ENCODE data around the gene CDC14B. TPM values are rescaled to one million over a fixed set of nuclear protein-coding genes. Genes with fewer than 3 reads are reported as not detected.

CDC14B gene
- total RNA-seq, 2 donors from 2014 or later, result 5.9 to 16.4 TPM

- Mint-ChIP-seq H3K4me1 (peaks cover 7% of the 10 kb centered on the region), H3K27ac (no peak overlapping the region), H3K4me3 (no peak overlapping the region), H3K27me3 (no peaks in the 10 kb centered on the region), H3K36me3 (ENCODE audit: low read depth) (peaks cover 6% of the 10 kb centered on the region)
- ATAC-seq, result no peak
- no peak for DNase-seq
- H3K9me3 ChIP-seq (ENCODE audit: control insufficient read depth, low read length, poor library complexity, severe bottlenecking), result no peaks in the 10 kb centered on the region
These were observed 158.8 kb downstream of the CDC14B start for GRCh38 chr9:96460882-96461281.

GRCh38 chr9:96460470-96460869 is 159.2 kb downstream of the CDC14B start:
- ATAC-seq (no peak), DNase-seq (no peak)
- H3K27me3 Mint-ChIP-seq, result no peaks in the 10 kb centered on the region
- H3K27ac Mint-ChIP-seq, result no peak overlapping the region
- H3K4me3 Mint-ChIP-seq, result no peak overlapping the region
- peaks cover 6% of the 10 kb centered on the region for H3K36me3 Mint-ChIP-seq (ENCODE audit: low read depth)
- H3K4me1 Mint-ChIP-seq, result peaks cover 7% of the 10 kb centered on the region
- no peaks in the 10 kb centered on the region for H3K9me3 ChIP-seq (ENCODE audit: control insufficient read depth, low read length, poor library complexity, severe bottlenecking)

GRCh38 chr9:96459268-96460007 is 160.2 kb downstream of the CDC14B start:
- H3K36me3 Mint-ChIP-seq (ENCODE audit: low read depth), result peaks cover 6% of the 10 kb centered on the region
- no peaks in the 10 kb centered on the region for H3K9me3 ChIP-seq (ENCODE audit: control insufficient read depth, low read length, poor library complexity, severe bottlenecking)
- no peak for ATAC-seq
- no peak overlapping the region for H3K4me3 Mint-ChIP-seq
- H3K27ac Mint-ChIP-seq, result no peak overlapping the region
- no peak for DNase-seq
- H3K4me1 Mint-ChIP-seq, result peaks cover 6% of the 10 kb centered on the region
- no peaks in the 10 kb centered on the region for H3K27me3 Mint-ChIP-seq

- no peak for DNase-seq
- no peaks in the 10 kb centered on the region for H3K9me3 ChIP-seq (ENCODE audit: control insufficient read depth, low read length, poor library complexity, severe bottlenecking)
These were observed 161.4 kb downstream of the CDC14B start for GRCh38 chr9:96458226-96458625.

GRCh38 chr9:96457266-96457665 is 162.4 kb downstream of the CDC14B start:
- Mint-ChIP-seq H3K27me3 (no peaks in the 10 kb centered on the region), H3K36me3 (ENCODE audit: low read depth) (peaks cover 6% of the 10 kb centered on the region), H3K27ac (no peak overlapping the region), H3K4me1 (peaks cover 13% of the 10 kb centered on the region), H3K4me3 (no peak overlapping the region)
- no peak for DNase-seq
- no peak for ATAC-seq
- no peaks in the 10 kb centered on the region for H3K9me3 ChIP-seq (ENCODE audit: control insufficient read depth, low read length, poor library complexity, severe bottlenecking)

More at GRCh38 chr9:96458226-96458625, 161.4 kb downstream of the CDC14B start:
- no peak for ATAC-seq
- H3K27me3 Mint-ChIP-seq, result no peaks in the 10 kb centered on the region
- H3K4me3 Mint-ChIP-seq, result no peak overlapping the region
- peaks cover 6% of the 10 kb centered on the region for H3K36me3 Mint-ChIP-seq (ENCODE audit: low read depth)
- H3K4me1 Mint-ChIP-seq, result peaks cover 11% of the 10 kb centered on the region
- H3K27ac Mint-ChIP-seq, result no peak overlapping the region

- Mint-ChIP-seq H3K4me3 (no peak overlapping the region), H3K27me3 (peaks cover 4% of the 10 kb centered on the region), H3K4me1 (peaks cover 21% of the 10 kb centered on the region), H3K36me3 (ENCODE audit: low read depth) (peaks cover 4% of the 10 kb centered on the region), H3K27ac (peak overlapping the region; percentile 47)
- H3K9me3 ChIP-seq (ENCODE audit: control insufficient read depth, low read length, poor library complexity, severe bottlenecking), result no peaks in the 10 kb centered on the region
- no peak for ATAC-seq
- DNase-seq, result no peak
These were observed 166.0 kb downstream of the CDC14B start for GRCh38 chr9:96453625-96454024.

- peaks cover 20% of the 10 kb centered on the region for H3K4me1 Mint-ChIP-seq
- H3K36me3 Mint-ChIP-seq (ENCODE audit: low read depth), result peaks cover 4% of the 10 kb centered on the region
- peak overlapping the region; percentile 94 for H3K4me3 Mint-ChIP-seq
- H3K27me3 Mint-ChIP-seq, result peaks cover 4% of the 10 kb centered on the region
- ATAC-seq, result peak; percentile 38
- H3K27ac Mint-ChIP-seq, result peak overlapping the region; percentile 88
- peak; percentile 16 to 39 (median 22) for DNase-seq
- H3K9me3 ChIP-seq (ENCODE audit: control insufficient read depth, low read length, poor library complexity, severe bottlenecking), result no peaks in the 10 kb centered on the region
These were observed 168.8 kb downstream of the CDC14B start for GRCh38 chr9:96450613-96451528.

Other genes starting within 250 kb of the CDC14B start
- gene SLC35D2, start 236.1 kb downstream of the CDC14B start, total RNA-seq, result 10 to 100 TPM; 23.5 to 31.7 TPM
- 1 to 10 TPM; 4.7 to 6.9 TPM for gene ZNF367, start 201.5 kb downstream of the CDC14B start, total RNA-seq
- 10 to 100 TPM; 16.6 to 21.3 TPM for gene HABP4, start 169.7 kb downstream of the CDC14B start, total RNA-seq
- 10 to 100 TPM; 21.1 to 25.8 TPM for gene PRXL2C, start 35.5 kb upstream of the CDC14B start, total RNA-seq
- gene ZNF510, start 158.2 kb upstream of the CDC14B start, total RNA-seq, result 10 to 100 TPM in 1 of 2 donors, 1 to 10 TPM in 1; 9.8 to 10.8 TPM
- 1 to 10 TPM; 4.6 to 7.1 TPM for gene ZNF782, start 234.7 kb upstream of the CDC14B start, total RNA-seq

Measured in T-helper 17 cell (primary cell).